HG03378 (cell line): Measurements from ENCODE around the gene CYTH3.
"Not testable (repeated sequence)": the region's sequence is repeated elsewhere in the genome, so short reads cannot be mapped to it uniquely, and the experiment has no call there.

Source experiments
- ATAC-seq: cut with Tn5 transposase; IDR thresholded peaks from one replicate; pipeline ENCODE4 v1.9.1; 2021; ENCODE audit warnings: mild to moderate bottlenecking, moderate library complexity; ENCODE audit not compliant: unreplicated experiment

The CYTH3 gene

DNA sequence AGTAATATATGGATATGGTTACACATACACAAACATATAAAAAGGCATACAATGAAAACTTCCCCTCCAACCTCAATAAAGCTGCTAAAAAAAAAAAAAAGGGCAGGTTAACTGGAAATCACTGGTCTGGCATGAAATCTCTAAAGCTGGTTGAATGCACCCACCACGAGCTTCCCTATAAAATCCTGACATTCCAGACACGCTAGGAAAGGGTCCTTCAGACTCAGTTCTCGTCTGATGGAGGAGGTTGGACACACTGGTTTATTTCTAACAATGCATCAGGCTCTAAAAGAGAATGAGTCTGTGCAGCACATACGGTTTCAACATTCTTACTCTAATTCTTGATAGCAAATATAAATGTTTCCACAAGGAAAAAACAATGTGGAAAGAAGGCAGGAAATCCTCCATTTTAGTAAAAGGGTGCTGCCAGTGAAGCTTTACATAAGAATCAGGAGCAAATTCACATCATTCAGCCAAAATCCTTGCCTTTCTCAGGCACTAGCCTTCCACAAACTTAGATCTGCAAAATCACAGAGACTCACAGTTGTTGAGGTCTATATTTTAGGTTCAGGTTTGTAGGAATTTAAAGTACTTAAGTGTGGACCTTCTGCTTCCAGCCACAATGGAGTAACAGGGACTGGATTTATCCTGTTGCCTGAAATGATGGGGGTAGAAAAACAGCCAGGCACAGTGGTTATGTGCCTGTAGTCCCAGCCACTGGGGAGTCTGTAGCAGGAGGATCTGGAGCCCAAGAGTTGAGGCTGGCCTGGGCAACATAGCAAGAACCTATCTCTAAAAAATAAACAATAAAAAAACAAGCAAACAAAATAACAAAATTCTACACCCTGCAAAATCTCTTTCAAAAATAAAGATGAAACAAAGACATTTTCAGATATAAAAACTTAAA is 73.5 kb downstream of the CYTH3 start:
- ATAC-seq: no peak

DNA sequence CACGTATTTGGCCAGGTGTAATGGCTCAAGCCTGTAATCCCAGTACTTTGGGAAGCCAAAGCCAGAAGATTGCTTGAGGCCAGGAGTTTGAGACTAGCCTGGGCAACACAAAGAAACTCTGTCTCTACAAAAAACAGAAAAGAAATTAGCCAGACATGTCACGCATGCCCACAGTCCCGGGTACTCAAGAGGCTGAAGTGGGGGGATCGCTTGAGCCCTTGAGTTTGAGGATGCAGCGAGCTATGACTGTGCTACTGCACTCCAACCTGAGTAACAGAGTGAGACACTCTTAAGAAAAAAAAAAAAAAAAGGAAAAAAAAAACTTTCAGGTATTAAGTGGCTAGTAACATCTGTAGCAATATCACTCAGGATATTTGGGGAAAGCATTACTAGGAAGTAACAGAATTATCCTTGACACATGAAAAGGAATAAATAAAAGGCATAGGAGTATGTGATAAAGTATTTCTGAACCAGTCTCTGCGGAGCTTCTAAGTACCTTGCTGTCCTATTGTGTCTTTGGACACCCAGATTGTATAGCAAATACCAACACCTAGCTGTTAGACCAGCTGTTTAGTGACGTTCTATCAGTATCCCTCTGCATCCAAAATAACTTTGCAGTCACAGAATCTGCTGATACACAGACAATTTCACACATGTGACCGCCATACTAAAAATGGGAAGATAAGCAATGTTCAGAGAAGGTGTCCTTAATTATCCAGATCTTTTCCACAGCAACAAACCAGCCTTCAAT is 74.4 kb downstream of the CYTH3 start:
- ATAC-seq: no peak

DNA sequence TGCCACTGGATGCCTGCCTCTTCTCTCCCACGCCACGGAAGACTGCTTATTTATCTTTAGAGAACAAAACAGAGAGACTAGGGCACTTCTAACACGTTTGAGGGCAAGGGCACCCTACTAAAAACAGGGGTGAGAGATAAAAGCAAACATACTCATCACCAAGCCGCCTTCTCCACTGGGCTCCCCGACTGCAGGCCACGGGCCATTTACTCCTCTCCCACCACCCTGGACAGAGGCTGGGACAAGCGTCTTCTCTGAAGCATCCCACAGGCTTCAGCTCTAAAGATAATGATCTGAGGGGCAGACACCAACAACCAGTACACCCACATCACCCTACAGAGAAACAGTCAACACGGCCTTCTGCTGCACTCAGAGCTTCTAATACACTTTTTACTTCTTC is 78.7 kb downstream of the CYTH3 start:
- no peak for ATAC-seq

DNA sequence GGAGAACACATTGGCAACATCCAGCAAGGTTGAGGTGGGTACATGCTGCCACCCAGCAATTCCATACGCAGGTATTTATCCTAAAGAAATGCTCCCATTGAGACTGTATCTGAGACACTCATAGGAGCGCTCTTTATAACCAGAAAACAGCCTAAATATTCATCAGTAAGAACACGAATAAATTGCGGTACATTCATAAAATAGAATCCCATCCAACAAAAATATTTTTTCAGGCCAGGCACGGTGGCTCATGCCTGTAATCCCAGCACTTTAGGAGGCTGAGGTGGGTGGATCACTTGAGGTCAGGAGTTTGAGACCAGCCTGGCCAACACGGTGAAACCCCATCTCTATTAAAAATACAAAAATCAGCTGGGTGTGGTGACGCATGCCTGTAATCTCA is 81.9 kb downstream of the CYTH3 start:
- ATAC-seq: not testable (repeated sequence)

DNA sequence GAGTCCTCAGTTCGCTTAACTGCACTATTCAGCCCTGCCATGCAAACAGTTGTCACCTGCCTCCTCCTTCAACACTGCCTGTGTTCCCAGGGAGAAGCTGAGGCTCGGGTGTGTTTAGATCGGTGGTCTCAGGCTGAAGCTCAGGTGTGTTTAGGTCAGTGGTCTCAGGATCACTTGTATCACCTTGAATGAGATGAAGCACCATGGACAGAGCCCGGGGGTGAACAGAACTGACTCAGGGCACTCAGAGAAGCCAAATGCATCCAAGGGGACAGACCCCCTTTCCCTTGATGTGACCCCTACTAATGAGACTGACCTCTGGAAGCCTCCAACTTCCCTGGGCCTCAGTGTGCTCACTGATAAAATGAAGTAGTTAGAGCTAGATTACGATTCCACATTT is 84.0 kb downstream of the CYTH3 start:
- no peak for ATAC-seq

DNA sequence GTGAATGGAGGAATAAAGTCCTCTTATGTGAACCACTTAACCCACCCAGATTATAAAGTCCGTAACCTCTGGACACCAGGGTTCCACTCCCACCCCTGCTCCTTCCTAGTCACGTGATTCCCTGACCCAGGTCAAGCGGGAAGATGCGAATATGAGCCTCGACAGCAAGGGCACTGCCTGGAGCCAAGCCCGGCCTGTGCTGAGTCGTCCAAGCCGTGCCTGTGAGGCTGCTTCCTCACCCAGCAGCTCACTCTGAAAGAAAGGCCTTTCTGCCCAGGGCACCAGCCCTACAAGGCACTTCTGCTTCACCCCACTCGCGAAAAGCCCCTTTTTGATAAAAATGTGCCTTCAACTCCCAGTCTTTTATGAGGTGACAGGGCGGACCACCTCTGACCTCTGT is 85.8 kb downstream of the CYTH3 start:
- no peak for ATAC-seq

DNA sequence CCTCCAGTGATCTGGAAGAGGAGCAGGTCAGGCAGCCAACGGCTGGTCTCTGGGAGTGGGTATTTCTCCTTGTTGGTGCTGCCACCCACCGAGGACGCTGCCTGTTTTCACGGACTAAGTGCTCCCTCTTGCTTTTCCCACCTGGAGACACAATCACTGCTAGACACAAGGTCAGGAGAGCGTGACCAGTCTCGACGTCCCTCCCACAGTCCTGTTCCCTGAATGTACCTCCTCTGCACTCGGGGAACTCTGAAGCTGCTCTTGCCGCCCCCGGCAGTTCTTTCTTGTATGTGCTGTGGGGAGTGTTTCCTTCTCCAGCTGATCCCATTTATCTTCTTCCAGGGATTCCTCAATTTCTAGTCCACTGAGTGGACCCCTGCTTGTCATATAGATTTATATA is 89.4 kb downstream of the CYTH3 start:
- no peak for ATAC-seq

DNA sequence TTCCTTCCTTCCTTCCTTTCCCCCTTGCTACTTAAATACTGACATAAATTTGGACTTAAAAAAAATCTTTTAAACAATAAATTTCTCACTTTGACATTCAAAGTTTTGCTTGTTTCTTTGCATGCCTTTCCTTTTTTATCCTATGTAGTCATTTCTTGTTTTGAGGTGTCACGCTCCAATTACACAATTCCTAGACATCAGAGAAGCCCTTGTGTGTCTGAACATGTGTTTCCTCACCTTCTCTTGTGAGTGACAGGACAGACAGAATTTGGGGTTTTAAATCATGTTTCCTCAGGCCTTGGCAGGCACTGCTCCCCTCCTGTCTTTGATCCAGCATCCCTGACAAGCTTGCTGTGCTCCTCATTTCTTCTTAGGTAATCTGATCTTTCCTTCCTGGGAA is 91.3 kb downstream of the CYTH3 start:
- no peak for ATAC-seq

DNA sequence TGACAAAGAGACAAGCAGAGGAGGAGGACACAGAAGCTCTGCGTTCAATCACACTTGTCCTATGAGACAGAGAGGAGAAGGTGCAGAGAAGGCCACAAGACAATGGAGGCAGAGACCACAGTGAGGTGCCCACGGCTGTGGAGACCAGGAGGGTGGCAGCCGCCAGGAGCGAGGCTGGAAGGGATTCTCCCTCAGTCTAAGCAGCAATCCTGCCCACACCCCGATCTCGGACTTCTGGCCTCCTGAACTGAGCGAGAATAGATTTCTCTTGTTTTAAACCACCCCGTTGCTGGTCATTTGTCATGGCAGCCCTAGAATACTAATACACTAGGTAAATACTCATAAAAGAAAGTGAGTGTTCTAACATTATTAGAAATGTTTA is 92.1 kb downstream of the CYTH3 start:
- ATAC-seq: no peak

DNA sequence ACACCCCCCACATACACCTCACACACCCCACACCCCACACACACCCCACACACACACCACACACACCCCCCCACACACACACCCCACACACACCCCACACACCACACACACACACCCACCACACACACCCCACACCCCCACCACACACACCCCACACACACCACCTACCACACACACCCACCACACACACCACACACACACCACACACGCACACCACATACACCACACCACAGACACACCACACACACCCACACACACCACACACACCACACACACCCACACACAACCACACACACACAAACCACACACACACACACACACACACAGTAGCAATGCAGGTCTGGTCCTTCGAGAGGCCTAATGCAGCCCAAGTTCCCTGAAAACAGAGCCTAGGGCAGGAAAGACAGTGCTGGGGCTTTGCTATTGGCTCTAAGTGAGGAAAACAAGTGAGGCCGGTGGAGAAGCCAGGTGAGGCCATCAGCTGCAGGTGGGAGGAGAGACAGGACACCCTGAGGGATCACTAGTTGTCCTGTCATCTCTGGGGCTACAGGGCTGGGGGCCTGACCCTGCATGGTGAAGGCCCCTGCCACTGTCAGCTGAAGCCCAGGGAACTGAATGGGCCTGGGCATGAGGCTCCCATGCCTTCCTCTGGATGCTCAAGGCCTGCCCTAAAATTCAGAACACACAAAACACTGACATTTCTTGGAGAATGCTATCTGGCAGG is 92.6 kb downstream of the CYTH3 start:
- no peak for ATAC-seq

DNA sequence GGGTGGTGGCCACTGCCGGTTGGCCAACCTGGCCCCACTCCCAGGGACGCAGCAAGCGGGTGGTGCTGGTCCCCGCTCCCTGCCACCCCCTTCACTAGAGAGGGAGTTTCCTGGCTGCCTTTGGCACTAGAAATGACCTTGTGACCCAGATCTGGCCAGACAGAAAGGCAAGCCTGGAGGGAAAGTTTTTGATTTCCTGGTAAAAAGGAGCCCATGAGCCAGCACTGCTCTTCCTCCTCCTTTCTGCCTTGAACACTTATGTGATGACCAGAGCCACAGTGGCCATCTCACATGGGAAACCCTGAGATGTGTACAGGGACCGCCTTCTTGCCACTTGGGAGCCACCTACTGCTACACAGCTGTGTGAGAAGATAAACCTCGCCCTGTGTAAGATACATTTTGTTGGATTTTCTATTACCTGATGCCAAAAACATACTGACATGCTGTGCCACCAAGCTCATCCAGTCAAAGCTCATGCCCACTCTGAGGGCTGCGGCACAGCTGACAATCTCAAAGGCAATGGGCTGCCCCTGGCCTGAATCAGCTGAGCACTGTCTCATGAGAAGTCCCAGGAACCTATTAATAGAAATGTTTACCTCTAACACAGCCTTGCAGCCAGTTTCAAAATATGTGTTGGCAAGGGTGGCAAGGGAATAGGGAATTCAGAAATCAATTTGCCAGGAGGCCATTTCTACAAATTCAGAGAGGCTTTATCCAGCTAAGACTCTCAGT is 94.0 kb downstream of the CYTH3 start:
- ATAC-seq: no peak

DNA sequence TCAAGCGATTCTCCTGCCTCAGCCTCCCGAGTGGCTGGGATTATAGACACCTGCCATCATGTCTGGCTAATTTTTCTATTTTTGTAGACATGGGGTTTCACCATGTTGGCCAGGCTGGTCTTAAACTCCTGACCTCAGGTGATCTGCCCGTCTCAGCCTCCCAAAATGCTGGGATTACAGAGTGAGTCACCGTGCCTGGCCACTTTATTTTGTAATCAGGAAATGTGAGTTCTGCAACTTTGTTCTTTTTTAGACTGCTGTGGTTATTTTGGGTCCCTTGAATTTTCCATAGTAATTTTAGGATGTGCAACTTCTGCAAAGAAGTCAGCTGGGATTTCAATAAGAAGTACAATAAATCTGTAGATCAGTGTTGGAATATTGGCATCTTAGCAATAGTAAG is 96.8 kb downstream of the CYTH3 start:
- no peak for ATAC-seq

DNA sequence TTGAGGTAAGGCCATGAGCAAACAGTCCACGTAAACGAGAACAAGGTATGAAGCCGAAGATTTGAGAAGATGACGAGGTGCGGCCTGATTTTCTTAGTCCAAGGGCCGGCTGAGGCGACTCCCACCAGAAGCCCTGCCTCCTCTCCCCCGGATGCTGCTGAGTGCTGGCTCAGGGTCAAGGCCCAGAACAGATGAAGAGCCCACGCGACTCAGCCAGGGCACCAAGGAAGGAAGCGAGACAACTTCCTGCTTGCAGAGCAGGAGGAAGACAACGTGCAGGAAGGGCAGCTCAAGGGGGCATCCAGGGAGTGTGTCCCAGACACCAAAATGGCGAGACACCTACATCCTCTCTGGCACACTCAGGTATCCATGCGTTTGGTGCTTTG is 99.5 kb downstream of the CYTH3 start:
- ATAC-seq: no peak

DNA sequence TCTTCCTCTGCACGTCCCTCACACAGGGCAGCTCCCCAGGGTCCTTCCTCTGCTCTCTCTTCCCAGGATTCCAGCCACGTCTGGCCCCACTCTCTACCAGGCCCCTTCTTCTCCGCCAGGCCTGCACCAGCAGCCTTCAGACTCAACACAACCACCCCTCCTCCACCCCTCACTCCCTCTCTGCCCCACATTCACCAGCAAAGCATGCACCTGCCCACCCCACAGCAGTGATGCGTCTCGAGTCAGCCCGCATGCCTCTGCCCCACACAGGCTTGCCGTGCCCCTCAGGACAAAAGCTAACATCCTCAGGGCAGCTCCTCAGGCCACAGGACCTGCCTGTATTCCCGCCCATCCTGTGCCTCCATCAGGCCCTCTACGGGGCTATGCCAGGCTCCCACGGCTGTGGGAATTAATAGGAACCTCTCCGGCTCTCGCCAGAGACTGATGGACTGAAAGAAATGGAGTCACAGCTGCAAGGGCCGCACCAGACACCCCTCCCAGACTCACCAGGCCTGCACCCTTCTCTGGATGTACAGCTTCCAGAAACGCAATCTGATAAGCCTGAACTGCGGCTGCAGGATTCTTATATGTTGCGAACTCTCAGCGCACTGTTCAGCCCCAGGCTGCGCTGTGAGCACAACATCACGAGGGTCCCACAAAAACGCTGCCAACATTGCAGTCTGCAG is 100.1 kb downstream of the CYTH3 start:
- no peak for ATAC-seq

DNA sequence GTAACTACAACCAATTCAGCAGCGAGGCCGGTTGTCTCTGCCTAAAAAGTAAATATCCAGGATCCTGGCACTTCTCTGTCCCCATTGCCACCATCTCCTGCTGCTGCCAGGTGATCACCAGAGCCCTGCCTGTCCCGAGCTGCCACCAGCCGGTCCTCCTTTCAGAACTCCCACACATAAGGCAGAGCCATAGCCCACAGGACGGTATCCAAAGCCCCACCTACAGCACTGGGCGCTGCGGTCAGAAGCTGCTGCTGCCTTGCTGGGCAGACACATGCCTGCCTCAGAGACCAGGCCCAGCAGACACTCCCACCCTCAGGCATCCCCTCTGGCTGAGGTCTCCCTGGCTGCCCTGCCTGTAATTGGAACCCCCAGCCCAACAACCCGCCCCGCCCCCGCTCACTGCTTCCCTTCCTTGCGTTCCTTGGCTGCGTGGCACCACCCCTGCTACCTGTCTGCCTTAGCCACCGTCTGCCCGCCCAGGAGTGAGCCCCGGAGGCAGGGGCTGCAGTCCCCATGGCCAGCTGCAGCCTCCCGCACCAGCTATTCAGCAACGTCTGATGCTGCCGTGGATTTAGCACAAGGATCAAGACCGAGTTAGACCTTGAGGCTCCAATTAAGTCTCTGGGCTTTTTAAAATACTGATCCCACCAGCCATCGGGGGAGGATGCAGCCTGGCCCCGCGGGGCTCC is 100.7 kb downstream of the CYTH3 start:
- no peak for ATAC-seq

DNA sequence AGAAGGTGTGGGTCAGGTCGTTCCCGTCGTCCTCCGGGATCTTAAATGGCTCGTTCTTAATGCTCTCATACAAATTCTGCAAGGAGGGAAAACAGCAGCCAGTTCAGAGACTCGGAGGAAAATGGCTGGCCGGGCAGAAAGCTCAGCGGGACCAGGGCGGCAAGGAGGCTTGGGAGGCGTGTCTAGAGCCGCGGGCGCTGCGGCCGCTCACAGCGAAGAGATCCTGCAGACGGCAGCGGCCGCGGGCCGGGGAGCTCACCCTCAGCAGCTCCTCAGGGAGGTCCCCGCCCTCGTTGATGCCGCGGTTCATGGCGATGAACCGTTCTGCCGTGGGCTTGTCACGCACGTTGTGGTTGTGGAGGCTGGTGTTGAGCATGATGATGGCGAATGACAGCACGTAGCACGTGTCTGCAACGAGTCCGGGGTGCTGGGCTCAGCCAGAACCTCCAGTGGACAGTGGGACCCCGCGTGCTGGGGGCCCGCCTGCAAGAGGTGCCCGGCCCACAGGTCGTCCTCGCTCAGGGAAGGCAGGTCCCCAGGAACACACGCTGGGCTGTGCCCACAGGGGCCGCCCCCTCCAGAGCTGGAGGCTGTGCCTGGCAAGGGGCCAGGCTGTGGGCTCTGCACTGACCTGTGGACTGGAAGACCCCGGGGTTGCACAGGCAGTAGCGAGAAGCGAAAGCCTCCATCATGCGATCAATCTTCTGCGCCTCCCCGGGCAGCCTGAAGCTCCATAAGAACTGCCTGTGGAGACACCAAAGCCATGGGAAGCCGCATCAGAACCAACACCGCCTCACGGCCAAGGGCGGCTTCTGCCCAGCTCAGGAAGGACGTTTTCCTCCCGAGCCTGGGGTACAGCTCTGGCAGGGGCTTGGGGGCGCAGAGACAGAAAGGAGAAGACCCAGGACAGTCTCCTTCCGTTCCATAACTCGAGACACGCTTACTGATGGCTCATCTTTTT is 101.6 kb downstream of the CYTH3 start:
- ATAC-seq: no peak

DNA sequence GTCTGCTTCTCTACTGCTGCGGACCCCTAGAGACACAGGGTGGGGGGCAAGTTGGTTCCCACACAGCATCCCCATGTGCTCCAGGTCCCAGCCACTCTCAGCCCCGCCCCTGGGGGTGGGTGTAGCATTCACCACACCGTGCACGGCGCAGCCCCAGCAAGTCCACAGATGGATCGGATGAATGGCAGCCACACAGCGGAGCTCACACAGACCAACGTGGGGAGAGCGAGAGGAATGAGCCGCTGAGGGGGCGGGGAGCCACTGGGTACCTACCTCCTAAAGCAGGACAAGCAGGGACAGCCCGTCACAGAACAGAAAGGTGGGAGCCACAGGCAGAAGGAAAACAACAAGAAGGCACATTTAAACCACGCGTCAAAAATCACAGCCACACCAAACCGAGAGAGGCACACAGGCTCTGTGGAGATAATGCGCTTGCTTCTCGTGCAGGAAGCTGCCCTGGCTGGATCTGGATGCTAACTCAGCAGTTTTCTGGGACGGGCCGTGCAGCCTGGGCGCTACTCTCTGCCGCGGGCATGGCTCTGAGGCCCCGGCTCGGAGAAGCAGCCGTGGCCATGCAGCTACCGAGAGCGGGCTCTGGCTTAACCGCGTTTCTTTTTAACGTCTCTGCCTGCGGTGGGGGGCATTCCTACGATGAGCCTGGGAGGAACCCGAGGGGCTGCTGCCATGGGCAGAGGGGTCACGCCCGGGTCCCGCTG is 102.5 kb downstream of the CYTH3 start:
- no peak for ATAC-seq

DNA sequence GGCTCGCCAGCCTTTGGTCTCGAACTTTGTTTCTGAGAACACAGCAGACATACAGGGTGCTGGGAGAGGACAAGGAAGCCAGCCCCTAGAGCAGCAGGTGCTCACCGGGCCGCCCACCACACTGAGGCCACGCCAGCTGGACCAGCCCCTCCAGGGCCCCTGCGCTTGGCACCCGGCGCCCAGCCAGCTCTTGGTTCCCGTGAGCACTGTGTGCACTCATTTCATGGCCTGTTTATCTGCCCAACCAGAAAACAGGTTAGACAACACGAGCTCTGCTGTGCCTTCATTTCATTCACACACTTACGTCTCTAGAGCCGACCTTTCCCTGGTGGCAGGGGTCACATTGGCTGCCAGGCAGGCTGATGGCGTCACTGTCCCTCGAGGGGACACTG is 104.0 kb downstream of the CYTH3 start:
- no peak for ATAC-seq
